Calu3 (cell line): ENCODE measurements around the gene NCR1. TPM values are rescaled to one million over a fixed set of nuclear protein-coding genes. Genes with fewer than 3 reads are reported as not detected.
"Not testable (repeated sequence)": the region's sequence is repeated elsewhere in the genome, so short reads cannot be mapped to it uniquely, and the experiment has no call there.

Source experiments
- BruUV-seq: library from RNA; stranded (reverse); fragments of 400-500 nt; replicated peaks from 2 replicates; lab custom pipeline; 2021; lab: Mats Ljungman, UMichigan
- CTCF ChIA-PET: fragments of 300-600 bp; sonication (Branson Sonifier 250); formaldehyde crosslinking; loops from one replicate; lab custom pipeline; 2022; ENCODE audit warnings: antibody characterized with exemption; lab: Charles Lee
- DNase-seq: peaks from one replicate; pipeline ENCODE4 v3.0.0; 2022
- H3K27ac Mint-ChIP-seq: one replicate; pipeline ENCODE4 v1.8.0; 2022; ENCODE audit warnings: mixed read lengths; ENCODE audit not compliant: unreplicated experiment
- H3K27me3 Mint-ChIP-seq: one replicate; pipeline ENCODE4 v1.8.0; 2022; ENCODE audit warnings: mixed read lengths; ENCODE audit not compliant: unreplicated experiment
- H3K36me3 Mint-ChIP-seq: one replicate; pipeline ENCODE4 v1.8.0; 2022; ENCODE audit warnings: mild to moderate bottlenecking, moderate library complexity, mixed read lengths; ENCODE audit not compliant: insufficient read depth, unreplicated experiment
- H3K4me1 Mint-ChIP-seq: one replicate; pipeline ENCODE4 v1.8.0; 2022; ENCODE audit warnings: mild to moderate bottlenecking, low read depth, mixed read lengths; ENCODE audit not compliant: unreplicated experiment
- H3K4me3 Mint-ChIP-seq: one replicate; pipeline ENCODE4 v1.8.0; 2022; ENCODE audit warnings: mild to moderate bottlenecking, low read depth, moderate library complexity, mixed read lengths; ENCODE audit not compliant: unreplicated experiment
- H3K9me3 Mint-ChIP-seq: one replicate; pipeline ENCODE4 v1.8.0; 2022; ENCODE audit warnings: low read depth, mixed read lengths; ENCODE audit not compliant: unreplicated experiment
- intact Hi-C: fragments of 100-400 bp; cut with micrococcal nuclease; formaldehyde crosslinking; loops from one replicate; pipeline ENCODE4 v1.10.0; 2022; ENCODE audit not compliant: unreplicated experiment
- total RNA-seq: library from RNA; stranded (reverse); gene quantifications from 2 replicates; pipeline ENCODE4 v1.2.3, GENCODE V29; 2022
- TF ChIP-seq, protein P1 (sequence below): fragments of 200-600 bp; IDR thresholded peaks from one replicate; pipeline ENCODE4 v1.8.0; 2022; ENCODE audit warnings: antibody characterized with exemption; ENCODE audit not compliant: unreplicated experiment

The NCR1 gene
- total RNA-seq, 1 experiment from 2014 or later = not detected

DNA sequence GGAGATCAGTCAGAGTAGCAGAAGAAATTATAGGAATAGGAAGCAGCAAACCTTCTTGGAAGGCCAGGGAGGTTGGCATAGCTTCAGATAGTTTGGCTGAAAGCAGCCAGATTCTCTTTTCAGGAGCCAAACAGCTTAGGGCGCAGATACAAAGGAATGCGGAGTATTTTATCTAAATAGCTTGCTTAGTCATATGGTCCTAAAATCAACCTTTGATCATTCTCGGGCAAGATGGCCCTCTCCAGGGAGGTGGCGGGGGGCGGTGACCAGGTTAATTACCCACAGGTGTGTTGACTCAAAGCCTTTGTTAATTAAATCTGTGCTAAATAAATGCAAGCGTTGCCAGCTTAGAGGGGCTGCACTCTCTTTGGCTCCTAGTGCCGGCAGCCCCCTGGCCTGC, 12.5 kb upstream of the NCR1 start:
- Mint-ChIP-seq H3K27ac (no peak overlapping the region), H3K4me1 (no peaks in the 10 kb centered on the region)
- BruUV-seq = no TSS peak

DNA sequence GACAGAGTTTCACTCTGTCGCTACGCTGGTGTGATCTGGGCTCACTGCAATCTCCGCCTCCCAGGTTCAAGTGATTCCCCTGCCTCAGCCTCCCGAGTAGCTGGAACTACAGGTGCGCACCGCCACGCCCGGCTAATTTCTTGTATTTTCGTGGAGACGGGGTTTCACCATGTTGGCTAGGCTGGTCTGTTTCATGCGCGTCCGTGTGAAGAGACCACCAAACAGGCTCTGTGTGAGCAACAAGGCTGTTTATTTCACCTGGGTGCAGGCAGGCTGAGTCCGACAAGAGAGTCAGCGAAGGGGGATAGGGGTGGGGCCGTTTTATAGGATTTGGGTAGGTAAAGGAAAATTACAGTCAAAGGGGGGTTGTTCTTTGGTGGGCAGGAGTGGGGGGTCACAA, 11.8 kb upstream of the NCR1 start:
- H3K27ac Mint-ChIP-seq, intact Hi-C loops, BruUV-seq, H3K4me1 Mint-ChIP-seq, H3K4me3 Mint-ChIP-seq, H3K9me3 Mint-ChIP-seq, H3K36me3 Mint-ChIP-seq, DNase-seq: not testable (repeated sequence)
- H3K27me3 Mint-ChIP-seq = peaks cover 59% of the 10 kb centered on the region
- CTCF ChIA-PET = interaction anchor here (0.7 kb wide), 1 partner anchor 13 kb away, joined by 3 read pairs; no protein-coding TSS in a partner anchor

More for the DNA sequence above, 12.5 kb upstream of the NCR1 start:
- CTCF ChIA-PET = interaction anchor here (0.7 kb wide), 1 partner anchor 12 kb away, joined by 3 read pairs; no protein-coding TSS in a partner anchor
- H3K27me3 Mint-ChIP-seq = peaks cover 59% of the 10 kb centered on the region
- intact Hi-C loops = no loop called here
- DNase-seq = no peak
- TF ChIP-seq, protein P1, sequence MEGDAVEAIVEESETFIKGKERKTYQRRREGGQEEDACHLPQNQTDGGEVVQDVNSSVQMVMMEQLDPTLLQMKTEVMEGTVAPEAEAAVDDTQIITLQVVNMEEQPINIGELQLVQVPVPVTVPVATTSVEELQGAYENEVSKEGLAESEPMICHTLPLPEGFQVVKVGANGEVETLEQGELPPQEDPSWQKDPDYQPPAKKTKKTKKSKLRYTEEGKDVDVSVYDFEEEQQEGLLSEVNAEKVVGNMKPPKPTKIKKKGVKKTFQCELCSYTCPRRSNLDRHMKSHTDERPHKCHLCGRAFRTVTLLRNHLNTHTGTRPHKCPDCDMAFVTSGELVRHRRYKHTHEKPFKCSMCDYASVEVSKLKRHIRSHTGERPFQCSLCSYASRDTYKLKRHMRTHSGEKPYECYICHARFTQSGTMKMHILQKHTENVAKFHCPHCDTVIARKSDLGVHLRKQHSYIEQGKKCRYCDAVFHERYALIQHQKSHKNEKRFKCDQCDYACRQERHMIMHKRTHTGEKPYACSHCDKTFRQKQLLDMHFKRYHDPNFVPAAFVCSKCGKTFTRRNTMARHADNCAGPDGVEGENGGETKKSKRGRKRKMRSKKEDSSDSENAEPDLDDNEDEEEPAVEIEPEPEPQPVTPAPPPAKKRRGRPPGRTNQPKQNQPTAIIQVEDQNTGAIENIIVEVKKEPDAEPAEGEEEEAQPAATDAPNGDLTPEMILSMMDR = no peak
- no peaks in the 10 kb centered on the region for H3K36me3 Mint-ChIP-seq
- no peaks in the 10 kb centered on the region for H3K9me3 Mint-ChIP-seq
- no peak overlapping the region for H3K4me3 Mint-ChIP-seq

DNA sequence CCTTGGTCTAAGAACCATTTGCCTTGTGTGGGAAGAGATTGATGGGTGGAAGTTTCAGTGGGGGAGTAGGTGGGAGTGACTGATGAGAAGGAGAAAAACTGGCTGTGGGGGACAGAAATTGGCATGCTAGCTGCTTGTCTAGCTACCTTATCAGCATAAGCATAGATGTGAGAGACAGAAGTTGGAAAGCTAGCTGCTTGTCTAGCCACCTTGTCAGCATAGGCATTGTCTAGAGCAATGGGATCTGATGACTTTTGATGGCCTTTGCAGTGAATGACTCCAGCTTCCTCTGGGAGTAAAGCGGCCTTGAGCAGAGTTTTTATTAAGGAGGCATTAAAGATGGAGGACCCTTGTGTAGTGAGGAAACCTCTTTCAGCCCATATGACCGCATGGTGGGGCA, 9.9 kb upstream of the NCR1 start:
- H3K9me3 Mint-ChIP-seq = no peaks in the 10 kb centered on the region
- no peak for DNase-seq
- BruUV-seq = no TSS peak
- peaks cover 58% of the 10 kb centered on the region for H3K27me3 Mint-ChIP-seq
- intact Hi-C loops = no loop called here
- CTCF ChIA-PET = no interaction called here
- TF ChIP-seq, protein P1 = no peak
- H3K4me1 Mint-ChIP-seq = no peaks in the 10 kb centered on the region
- H3K27ac Mint-ChIP-seq = no peak overlapping the region
- H3K4me3 Mint-ChIP-seq = no peak overlapping the region
- H3K36me3 Mint-ChIP-seq = no peaks in the 10 kb centered on the region

DNA sequence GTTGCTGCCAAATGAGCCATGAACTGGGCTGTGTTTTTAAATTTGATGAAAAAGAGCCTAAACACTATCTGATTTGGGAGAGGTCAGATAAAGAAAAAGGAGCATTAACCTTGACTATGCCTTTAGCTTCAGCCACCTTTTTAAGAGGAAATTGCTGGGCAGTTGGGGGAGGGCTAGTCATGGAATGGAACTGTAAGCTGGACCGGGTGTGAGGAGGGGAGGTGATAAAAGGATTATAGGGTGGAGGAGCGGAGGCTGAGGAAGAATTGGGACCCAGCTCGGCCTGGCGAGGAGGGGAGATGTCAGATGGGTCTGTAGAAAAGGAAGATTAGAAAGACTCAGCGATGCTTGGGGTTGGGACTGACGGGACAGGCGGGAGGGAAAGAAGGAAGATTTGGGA, 7.3 kb upstream of the NCR1 start:
- H3K4me3 Mint-ChIP-seq, H3K9me3 Mint-ChIP-seq, H3K36me3 Mint-ChIP-seq, CTCF ChIA-PET, BruUV-seq, H3K4me1 Mint-ChIP-seq, intact Hi-C loops, H3K27ac Mint-ChIP-seq, DNase-seq: not testable (repeated sequence)
- peaks cover 65% of the 10 kb centered on the region for H3K27me3 Mint-ChIP-seq

DNA sequence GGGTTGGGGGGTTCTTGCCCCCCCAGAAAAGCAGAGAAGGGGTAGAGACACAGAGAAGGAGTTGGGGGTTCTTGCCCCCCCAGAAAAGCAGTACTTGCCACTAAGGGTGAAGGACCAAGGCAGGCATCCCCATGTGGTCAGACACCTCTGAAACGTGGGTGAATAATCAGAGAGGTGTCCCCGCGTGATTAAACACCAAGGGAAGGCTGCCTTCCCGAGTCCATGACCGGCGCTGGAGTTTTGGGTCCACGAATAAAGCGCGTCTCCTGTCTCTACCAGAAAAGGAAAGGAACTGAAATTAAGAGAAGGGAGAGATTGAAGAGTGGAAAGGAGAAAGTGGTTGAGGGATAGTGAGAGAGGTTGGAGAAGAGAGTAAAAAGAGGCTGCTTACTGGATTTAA, 6.3 kb upstream of the NCR1 start:
- H3K27ac Mint-ChIP-seq, intact Hi-C loops, H3K36me3 Mint-ChIP-seq, DNase-seq, H3K4me3 Mint-ChIP-seq, H3K9me3 Mint-ChIP-seq, H3K4me1 Mint-ChIP-seq, CTCF ChIA-PET, BruUV-seq: not testable (repeated sequence)
- H3K27me3 Mint-ChIP-seq = peaks cover 67% of the 10 kb centered on the region

DNA sequence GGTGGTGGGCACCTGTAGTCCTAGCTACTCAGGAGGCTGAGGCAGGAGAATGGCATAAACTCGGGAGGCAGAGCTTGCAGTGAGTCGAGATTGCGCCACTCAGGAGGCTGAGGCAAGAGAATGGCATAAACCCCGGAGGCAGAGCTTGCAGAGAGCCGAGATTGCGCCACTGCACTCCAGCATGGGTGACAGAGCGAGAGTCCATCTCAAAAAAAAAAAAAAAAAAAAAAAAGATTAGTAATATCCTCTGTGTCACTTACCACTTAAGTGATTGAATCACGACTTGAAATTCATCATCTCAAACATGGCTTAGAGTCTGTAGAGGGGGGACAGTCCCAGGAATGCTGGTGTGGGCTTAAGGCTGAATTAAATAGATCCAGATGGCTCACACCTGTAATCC, 4.8 kb upstream of the NCR1 start:
- BruUV-seq, intact Hi-C loops, DNase-seq, H3K27ac Mint-ChIP-seq, H3K36me3 Mint-ChIP-seq, H3K4me3 Mint-ChIP-seq, H3K4me1 Mint-ChIP-seq, H3K9me3 Mint-ChIP-seq: not testable (repeated sequence)
- CTCF ChIA-PET = interaction anchor here (0.6 kb wide), 1 partner anchor 61 kb away, joined by 3 read pairs; no protein-coding TSS in a partner anchor
- peaks cover 70% of the 10 kb centered on the region for H3K27me3 Mint-ChIP-seq
